Smooth muscle cell (in vitro differentiated cells): Measurements from ENCODE around the gene NPY. TPM values are rescaled to one million over a fixed set of nuclear protein-coding genes. Genes with fewer than 3 reads are reported as not detected.

Experiments used
- DNase-seq: peaks from one replicate; lab custom pipeline; 2025; ENCODE audit not compliant: unreplicated experiment; lab: John Stamatoyannopoulos, UW
- H2AFZ ChIP-seq: fragments of 200-600 bp; sonication (generic); 2 replicates; pipeline ENCODE4 v1.6.0; 2016; ENCODE audit warnings: antibody characterized with exemption, low read depth, mild to moderate bottlenecking
- H3F3A ChIP-seq: fragments of 200-600 bp; sonication (generic); 2 replicates; pipeline ENCODE4 v1.6.0; 2017; ENCODE audit warnings: antibody characterized with exemption, low read depth
- H3K27ac ChIP-seq: fragments of 200-600 bp; sonication (generic); 2 replicates; pipeline ENCODE4 v1.5.1; 2016; ENCODE audit warnings: low read depth, mild to moderate bottlenecking
- H3K27me3 ChIP-seq: fragments of 200-600 bp; sonication (generic); 2 replicates; pipeline ENCODE4 v1.6.1; 2016; ENCODE audit warnings: low read depth, mild to moderate bottlenecking
- H3K36me3 ChIP-seq: fragments of 200-600 bp; sonication (generic); 2 replicates; pipeline ENCODE4 v1.5.1; 2016; ENCODE audit warnings: low read depth
- H3K4me1 ChIP-seq: fragments of 200-600 bp; sonication (generic); 2 replicates; pipeline ENCODE4 v1.5.1; 2016; ENCODE audit warnings: low read depth
- H3K4me2 ChIP-seq: fragments of 200-600 bp; sonication (generic); 2 replicates; pipeline ENCODE4 v1.6.0; 2016; ENCODE audit warnings: mild to moderate bottlenecking
- H3K4me3 ChIP-seq: fragments of 200-600 bp; sonication (generic); 2 replicates; pipeline ENCODE4 v1.5.1; 2016; ENCODE audit warnings: mild to moderate bottlenecking
- H3K79me2 ChIP-seq: fragments of 200-600 bp; sonication (generic); 2 replicates; pipeline ENCODE4 v1.6.0; 2016; ENCODE audit warnings: low read depth, mild to moderate bottlenecking
- H3K9ac ChIP-seq: fragments of 200-600 bp; sonication (generic); 2 replicates; pipeline ENCODE4 v1.6.0; 2016; ENCODE audit warnings: low read depth
- H3K9me3 ChIP-seq: fragments of 200-600 bp; sonication (generic); replicated peaks from 2 replicates; pipeline ENCODE4 v1.5.1; 2016; ENCODE audit warnings: low read depth
- H4K20me1 ChIP-seq: fragments of 200-600 bp; sonication (generic); 2 replicates; pipeline ENCODE4 v1.6.0; 2016; ENCODE audit warnings: low read depth
- CTCF ChIP-seq: fragments of 200-600 bp; sonication (generic); IDR thresholded peaks from 2 replicates; pipeline ENCODE4 v1.5.1; 2017; ENCODE audit warnings: borderline replicate concordance, mild to moderate bottlenecking, antibody characterized with exemption; ENCODE audit not compliant: insufficient read depth, poor library complexity, severe bottlenecking
- WGBS: methylation state at CpG from one replicate; pipeline ENCODE4 v1.1.7; 2016; ENCODE audit warnings: low lambda C conversion rate; 5-methylcytosine and 5-hydroxymethylcytosine counted together
- polyA plus RNA-seq: library from polyadenylated mRNA; unstranded; fragments of >200 nt; fragmentation: Nextera tagmentation; extraction: Ambion mirVana; gene quantifications from 2 replicates; pipeline ENCODE4 v1.2.1, GENCODE V29; 2016
- total RNA-seq: library from RNA; depleted of rRNA; stranded (reverse); fragments of >200 nt; gene quantifications from 2 replicates; pipeline ENCODE4 v1.2.3, GENCODE V29; 2014

Gene NPY
- total and polyA plus RNA-seq, 2 experiments from 2014 or later: 0.63 to 10.6 TPM

DNA sequence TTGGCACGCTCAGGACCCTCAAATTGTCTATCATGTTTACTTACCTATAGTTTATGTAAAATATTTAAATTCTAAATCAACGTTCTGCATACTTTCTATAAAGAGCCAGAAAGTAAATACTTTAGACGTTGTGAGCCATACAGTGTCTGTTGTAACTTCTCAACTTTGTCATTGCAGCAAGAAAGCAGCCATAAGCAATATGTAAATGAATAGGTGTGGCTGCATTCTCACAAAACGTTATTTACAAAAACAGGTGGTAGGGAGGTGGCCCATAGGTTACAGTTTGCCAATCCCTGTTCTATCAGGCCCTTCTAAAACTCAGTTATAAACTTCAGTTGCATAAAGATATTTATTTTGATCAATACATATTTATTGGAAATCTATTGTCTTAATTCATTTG, 12.1 kb upstream of the NPY start:
- Histone ChIP-seq H3K9me3 (no peaks in the 10 kb centered on the region), H3K27me3 (no peaks in the 10 kb centered on the region), H2AFZ (no peak overlapping the region), H3F3A (no peaks in the 10 kb centered on the region), H3K9ac (no peak overlapping the region), H3K4me1 (no peaks in the 10 kb centered on the region), H3K79me2 (no peaks in the 10 kb centered on the region), H4K20me1 (no peaks in the 10 kb centered on the region), H3K27ac (no peak overlapping the region), H3K4me2 (no peak overlapping the region), H3K4me3 (no peak overlapping the region), H3K36me3 (no peaks in the 10 kb centered on the region)
- 55% methylated on average over 4 of the region's 4 CpGs for WGBS
- DNase-seq: no peak
- TF ChIP-seq CTCF: no peak

- TF ChIP-seq CTCF: no peak
- no peaks in the 10 kb centered on the region for H3K36me3 ChIP-seq
- H3K9me3 ChIP-seq: no peaks in the 10 kb centered on the region
- H3K4me2 ChIP-seq: no peak overlapping the region
- no peaks in the 10 kb centered on the region for H3K4me1 ChIP-seq
- H3F3A ChIP-seq: no peaks in the 10 kb centered on the region
- H3K27ac ChIP-seq: no peak overlapping the region
- no peak overlapping the region for H3K9ac ChIP-seq
- peaks cover 25% of the 10 kb centered on the region for H3K27me3 ChIP-seq
- no peak overlapping the region for H3K4me3 ChIP-seq
- H2AFZ ChIP-seq: no peak overlapping the region
- H3K79me2 ChIP-seq: no peaks in the 10 kb centered on the region
- no peaks in the 10 kb centered on the region for H4K20me1 ChIP-seq
- no peak for DNase-seq
Observed at GRCh38 chr7:24279512-24279911, 4.5 kb upstream of the NPY start.

DNA sequence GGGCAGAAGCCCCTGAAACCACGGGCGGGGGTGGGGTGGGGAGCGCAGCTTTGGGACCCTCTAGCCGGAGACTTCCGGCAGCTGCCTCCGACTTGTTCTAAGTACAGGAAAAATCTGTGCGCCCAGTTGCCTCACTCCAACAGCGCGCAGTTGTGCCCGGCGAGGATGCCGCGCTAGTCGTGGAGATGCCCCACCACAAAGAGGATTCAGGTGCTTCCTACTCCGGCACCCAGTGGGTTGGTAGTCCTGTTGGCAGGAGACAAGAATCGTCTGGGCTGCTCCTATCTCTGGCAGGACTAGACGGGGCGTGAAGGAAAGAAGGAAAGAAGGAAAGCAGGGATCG, 465 bp upstream of the NPY start:
- Histone ChIP-seq H3K27ac (no peak overlapping the region), H3K36me3 (no peaks in the 10 kb centered on the region), H4K20me1 (no peaks in the 10 kb centered on the region), H3F3A (no peaks in the 10 kb centered on the region), H3K9me3 (no peaks in the 10 kb centered on the region), H3K27me3 (peaks cover 55% of the 10 kb centered on the region), H3K4me3 (peak overlapping the region; percentile 22), H3K9ac (no peak overlapping the region), H2AFZ (no peak overlapping the region), H3K4me1 (no peaks in the 10 kb centered on the region), H3K4me2 (peak overlapping the region; percentile 73), H3K79me2 (no peaks in the 10 kb centered on the region)
- no peak for TF ChIP-seq CTCF
- DNase-seq: no peak
- 47% methylated on average over 19 of the region's 19 CpGs for whole genome bisulfite sequencing

GRCh38 chr7:24284699-24285506, 913 bp downstream of the NPY start:
- Histone ChIP-seq H3K4me2 (peak overlapping the region; percentile 73), H3K36me3 (no peaks in the 10 kb centered on the region), H3K27me3 (peaks cover 55% of the 10 kb centered on the region), H4K20me1 (no peaks in the 10 kb centered on the region), H3F3A (no peaks in the 10 kb centered on the region), H3K27ac (no peak overlapping the region), H3K4me3 (peak overlapping the region; percentile 22), H3K79me2 (no peaks in the 10 kb centered on the region), H3K9me3 (no peaks in the 10 kb centered on the region), H2AFZ (no peak overlapping the region), H3K4me1 (no peaks in the 10 kb centered on the region), H3K9ac (no peak overlapping the region)
- TF ChIP-seq CTCF: no peak
- DNase-seq: no peak
- WGBS: 34% methylated on average over 47 of the region's 51 CpGs
